ENCODE measurements around the gene KCNE2.

The KCNE2 gene, protein sequence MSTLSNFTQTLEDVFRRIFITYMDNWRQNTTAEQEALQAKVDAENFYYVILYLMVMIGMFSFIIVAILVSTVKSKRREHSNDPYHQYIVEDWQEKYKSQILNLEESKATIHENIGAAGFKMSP

DNA sequence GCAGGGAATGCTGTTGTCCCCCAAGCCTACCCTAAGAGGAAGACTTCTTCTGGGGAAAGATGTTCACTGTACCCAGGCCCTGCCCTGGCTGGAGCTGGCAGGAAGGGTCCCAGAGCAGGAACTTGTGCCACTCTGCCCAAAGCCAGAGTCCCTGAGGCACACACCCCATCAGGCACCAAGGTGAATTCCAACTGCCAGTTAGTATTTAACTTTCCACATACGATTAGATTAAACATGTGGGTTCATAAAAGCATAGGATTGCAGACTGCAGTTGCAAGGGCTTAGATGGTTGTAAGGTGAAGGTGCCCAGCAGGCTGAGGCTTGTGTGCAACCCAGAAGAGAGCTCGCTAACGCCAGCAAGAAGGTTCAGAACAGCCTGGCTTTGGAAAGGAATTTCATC lies at the start of gene KCNE2:
TSS of gene KCNE2 (plus strand) at position 274 of the 400 bp plus-strand sequence. CDS start 6,473 bp downstream, outside the sequence.
- no peak for DNase-seq (ENCODE audit: low read depth in 2 of 2)

DNA sequence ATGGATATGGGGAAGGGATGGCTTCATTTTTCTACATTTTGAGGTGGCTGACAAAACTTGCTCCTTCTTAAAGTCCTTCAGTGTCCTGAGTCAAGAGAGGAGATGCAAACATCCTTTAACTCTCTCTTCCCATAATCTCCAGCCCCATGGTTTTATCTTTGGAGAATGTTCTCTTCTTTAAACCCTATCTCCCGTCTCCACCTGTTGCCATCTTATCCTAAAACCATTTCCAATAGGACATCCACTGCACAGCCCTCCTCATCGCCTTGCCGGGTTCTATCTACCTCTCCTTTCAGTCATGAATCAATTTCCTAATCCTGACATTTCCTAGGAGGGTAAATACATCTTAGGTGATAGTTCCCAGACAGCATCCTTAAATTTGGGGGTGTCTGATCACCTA lies 44.2 kb upstream of the KCNE2 start:
- DNase-seq (ENCODE audit: low read depth in 2 of 2), result no peak

DNA sequence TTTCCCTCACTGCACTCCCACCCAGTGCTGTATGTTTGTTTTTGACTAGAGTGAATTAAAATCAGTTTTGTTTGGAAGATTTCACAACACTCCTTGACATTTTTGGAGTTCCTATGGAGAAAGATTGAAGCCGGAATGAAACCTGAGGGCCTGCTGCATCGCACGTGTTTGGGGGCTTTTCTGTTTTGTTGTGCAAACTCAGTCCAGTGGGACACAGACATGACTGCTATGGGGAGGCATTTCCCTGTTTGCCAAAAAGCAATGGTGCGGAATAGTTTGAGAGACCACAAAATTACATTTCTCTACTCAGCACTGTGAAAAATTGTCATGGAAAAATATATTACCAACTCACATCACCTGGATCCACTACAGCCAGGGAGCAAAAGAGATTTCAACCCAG lies 43.8 kb upstream of the KCNE2 start:
- DNase-seq (ENCODE audit: low read depth in 2 of 2), result no peak

DNA sequence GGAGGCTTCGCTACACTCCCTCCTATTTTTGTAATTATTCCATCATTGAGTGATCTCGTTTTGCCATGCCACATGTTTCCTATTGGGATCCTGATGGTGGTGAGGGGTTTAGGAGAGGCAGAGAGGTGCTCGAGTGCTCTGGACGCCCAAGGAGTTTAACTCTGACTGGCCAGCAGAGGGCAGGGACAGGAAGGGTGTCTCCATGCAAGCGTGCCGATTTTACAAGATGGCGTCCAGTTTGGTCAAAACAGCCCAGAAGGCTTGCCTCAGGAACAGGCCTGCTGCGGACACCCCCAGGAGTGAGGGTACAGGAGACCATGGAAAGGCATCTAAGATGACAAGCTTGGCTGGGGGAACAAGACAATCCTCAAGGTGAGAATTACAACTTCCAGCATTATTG lies 33.8 kb upstream of the KCNE2 start:
- DNase-seq (ENCODE audit: low read depth in 2 of 2), result no peak

DNA sequence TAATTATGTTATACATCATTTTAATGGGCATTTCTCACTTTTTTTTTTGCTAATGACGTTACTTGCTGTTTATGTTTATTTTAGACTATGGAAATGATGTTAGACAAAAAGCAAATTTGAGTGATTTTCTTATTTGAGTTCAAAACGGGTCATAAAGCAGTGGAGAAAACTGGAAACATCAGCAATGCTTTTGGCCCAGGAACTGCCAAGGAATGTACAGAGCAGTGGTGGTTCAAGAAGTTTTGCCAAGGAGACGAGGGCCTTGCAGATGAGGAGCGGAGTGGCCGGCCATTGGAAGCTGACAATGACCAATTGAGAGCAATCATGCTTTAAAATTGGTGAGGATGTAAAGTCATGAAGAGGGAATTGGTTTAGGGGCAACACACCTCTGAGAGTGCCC lies 32.1 kb upstream of the KCNE2 start:
- DNase-seq (ENCODE audit: low read depth in 2 of 2), result no peak

DNA sequence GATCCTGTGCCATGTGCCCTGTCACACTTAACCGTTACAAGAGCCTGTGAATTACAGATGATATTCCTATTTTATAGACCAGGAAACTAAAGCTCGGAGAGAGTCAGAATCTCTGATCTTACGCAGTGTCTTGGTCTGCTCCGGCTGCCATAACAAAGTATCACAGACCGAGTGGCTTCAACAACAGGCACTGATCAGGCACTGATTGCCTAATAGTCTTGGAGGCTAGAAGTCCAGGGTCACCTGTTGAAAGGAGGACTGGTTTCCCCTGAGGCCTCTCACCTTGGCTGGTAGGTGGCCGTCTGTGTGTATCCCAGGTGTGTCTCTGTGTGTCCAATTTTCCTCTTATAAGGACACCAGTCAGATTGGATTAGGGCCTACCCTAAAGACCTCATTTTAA lies 31.5 kb upstream of the KCNE2 start:
- no peak for DNase-seq (ENCODE audit: low read depth in 2 of 2)

DNA sequence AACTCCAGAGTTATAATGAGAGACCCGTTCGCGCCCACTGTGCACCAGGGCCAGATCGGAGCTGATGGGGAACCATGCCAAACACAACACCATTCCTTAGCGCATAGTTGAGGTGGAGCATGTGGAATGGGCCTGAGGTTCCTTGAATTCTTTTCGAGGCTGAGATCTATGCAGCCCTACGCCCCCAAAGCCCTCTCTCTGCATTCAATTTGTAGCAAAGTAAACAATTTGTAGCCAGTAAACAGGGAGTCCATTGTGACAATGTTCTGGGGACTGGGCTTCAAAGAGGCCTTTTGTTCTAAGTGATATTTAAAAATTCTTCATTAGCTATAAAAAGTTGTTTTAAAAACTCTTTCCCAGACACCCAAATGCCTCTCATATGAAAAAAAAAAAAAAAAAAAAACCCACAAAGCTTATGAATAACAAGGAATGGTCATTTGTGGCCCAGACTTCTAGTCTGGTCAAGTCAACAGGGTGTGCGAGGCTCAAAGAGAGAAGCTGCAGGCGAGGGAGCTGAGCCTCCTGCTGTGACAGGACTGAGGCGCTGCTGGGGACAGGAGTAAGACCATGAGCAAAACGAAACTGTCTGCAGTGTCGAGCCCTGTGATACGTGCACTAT lies 30.6 kb upstream of the KCNE2 start:
- DNase-seq (ENCODE audit: low read depth in 2 of 2), result no peak

DNA sequence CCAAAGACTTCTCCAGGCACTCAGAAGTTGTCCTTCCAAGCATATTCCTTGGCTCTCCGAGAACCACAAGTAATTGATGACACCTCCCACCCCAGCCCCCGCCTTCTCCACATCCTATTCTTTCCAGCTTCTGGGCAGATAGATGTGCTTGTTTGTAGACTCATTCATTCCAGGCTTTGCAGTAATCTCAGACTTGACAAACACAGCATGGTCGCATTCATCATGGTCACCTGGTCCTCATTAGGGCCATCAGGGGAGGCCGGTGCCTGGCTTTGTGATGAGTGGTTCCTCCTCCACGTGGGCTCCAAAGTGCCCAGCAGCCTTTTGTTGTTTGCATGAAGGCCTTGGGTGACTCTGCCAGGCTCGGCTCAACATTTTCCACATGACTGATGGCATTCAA lies 28.5 kb upstream of the KCNE2 start:
- DNase-seq (ENCODE audit: low read depth in 2 of 2), result no peak

DNA sequence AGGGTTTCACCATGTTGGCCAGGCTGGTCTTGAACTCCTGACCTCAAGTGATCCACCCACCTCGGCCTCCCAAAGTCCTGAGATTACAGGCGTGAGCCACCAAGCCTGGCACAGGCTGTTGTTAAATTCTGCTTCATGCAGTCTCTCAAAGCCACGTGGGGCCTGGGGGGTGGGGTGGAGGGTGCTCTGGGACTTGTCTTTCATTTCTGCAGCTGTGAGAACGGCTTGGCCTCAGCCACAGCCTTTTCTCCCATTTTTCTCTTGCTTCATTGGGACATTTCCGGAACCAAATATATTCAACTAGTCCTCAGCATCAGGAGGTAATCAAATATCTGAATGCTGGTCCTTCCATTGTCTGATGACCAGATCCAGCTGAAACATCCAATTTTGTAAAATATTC lies 27.6 kb upstream of the KCNE2 start:
- no peak for DNase-seq (ENCODE audit: low read depth in 2 of 2)

DNA sequence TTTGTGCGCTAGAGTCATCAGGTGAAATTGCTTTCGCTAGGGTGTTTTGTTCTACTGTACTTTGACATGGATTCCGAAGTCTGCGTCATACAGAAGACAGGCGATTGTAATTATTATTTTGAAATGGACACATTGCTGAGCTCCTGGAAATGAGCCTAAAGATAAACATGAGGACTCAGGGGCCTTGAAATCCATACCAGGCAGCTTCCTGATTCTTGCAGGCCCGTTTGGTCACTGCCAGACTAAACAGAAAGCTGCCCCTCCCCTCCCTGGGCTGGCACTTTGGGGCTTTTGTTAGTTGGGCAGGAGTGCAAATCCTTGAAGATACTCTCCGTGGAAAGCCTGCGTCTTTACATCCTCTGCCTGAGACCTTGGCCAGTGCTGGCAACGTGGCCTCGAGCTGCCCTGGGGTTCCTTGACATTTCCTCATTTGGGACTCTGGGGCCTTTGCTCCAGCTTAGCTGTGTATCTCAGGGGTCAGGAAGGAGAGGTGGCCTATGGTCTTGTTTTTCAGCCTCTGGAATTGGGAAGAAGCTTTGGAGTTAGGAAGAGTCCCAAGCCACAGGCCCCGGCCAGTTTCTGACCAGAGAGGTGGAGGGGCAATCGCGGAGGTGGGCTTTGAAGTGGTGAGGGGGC lies 26.9 kb upstream of the KCNE2 start:
- no peak for DNase-seq (ENCODE audit: low read depth in 2 of 2)

DNA sequence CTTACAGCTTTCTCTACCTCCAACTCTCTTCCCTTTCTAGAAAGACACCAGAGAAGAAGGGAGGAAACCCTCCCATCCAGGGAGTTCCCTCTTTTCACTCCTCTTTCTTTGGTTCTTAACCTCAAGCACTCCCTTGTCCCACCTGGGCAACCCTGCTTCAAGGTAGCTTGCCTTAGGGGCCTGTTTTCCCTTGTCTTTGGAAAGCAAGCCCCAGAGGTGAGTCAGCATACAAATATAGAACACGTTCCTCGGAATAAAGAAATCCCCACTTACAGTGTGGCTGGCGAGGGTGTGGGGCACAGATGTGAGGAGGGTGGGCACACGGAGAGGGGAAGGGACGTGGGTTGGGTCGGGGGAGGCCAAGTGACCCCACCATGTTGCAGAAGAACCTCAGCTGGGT lies 26.1 kb upstream of the KCNE2 start:
- no peak for DNase-seq (ENCODE audit: low read depth in 2 of 2)

DNA sequence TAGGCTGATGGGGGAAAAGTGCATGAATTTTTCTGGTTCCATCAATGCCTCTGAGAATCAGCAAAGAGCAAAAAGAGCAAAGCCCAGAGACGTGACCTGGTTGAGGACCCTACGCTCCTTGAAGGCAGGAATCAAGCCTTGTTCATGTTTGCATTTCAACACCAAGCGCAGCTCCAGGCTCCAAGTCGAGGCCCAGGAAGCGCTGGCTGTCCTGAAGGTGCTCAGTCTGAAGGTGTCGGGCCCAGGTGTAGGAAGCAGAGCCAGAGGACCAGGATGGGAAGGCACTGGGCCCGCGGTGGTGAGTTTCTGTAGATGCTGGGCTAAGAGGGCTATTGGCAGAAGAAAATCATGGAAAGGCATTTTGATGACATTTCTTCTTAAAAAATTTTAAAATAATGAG lies 25.6 kb upstream of the KCNE2 start:
- no peak for DNase-seq (ENCODE audit: low read depth in 2 of 2)

DNA sequence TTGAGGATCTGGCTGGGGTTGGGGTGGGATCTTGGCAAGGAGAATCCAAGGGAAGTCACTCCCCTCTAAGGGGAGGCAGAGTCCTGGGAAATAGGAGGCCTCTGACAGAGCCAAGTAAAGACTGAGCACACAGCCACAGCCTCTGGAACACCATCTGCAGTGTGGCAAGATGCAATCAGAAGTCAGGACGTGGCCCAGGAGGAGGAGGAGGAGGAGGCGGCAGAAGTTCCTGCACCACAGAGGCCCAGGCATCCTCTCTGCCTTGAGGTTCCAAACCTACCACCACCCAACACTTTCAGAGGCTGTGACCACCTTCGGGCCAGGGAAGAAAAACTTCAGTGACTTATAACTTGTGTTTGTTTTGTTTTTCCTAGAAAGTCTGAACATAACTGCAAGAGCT lies 23.7 kb upstream of the KCNE2 start:
- no peak for DNase-seq (ENCODE audit: low read depth in 2 of 2)

DNA sequence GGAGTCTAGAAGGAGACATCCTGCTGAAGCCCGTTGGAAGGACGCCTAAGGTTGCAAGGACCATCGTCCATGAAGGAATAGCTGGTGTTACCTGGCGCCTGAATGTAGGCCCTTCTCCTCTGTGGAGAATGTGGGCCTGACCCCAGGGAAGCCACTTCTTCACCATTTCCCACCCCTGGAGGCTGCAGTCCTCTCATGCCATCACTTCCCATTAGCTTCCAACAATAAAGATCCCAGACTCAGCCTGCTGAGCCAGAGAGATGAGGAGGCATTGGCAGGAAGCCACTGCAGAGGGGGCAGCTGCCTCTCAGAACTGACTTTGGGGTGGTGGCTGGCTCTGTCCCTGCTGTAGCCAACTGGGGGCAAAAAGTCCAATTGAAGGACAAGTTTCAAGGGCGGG lies 21.3 kb upstream of the KCNE2 start:
- DNase-seq (ENCODE audit: low read depth in 2 of 2), result no peak

DNA sequence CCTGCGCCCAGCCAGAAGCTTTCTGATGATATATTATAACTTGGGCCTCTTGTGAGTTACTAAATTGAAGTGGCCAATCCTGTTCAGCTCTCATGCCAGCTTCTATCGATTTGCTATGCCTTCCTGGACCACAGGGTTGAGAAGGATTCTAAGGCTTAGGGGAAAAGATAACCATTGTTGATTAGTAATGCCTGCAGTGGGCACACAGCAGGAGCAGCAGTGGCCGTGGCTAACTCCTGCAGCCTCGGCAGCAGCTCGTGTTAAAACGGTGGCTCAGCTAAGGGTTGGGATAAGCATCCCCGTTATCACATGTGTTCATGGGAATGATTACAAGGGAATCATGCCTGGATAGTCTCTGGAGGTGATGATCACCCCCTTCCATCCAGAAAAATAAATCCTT lies 20.5 kb upstream of the KCNE2 start:
- no peak for DNase-seq (ENCODE audit: low read depth in 2 of 2)

DNA sequence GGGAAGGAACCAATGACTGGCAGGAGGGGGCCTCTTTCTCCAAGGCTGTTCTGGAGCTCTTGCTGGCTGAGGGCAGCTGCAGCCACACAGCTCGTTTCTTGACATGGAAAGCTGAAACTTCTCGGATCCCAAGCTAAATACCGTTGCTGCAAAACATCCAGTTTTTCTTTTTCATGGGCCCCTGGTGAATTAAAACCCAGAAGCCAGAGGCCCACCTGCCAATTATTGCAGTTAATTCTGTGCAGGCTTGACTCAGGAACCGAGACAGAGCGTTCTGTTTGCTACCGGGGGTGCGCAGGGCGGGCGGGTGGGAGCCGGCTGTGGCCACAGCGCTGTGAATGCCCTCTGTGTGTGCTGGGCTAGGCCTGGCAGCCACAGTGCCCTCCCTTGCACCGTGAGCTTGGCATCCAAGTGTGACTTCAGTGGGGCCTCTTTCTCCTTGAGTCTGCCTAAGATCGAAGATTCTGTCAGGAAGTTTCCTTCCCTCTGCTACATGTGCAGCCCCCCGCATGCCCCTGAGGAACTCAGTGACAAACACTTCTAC lies 19.9 kb upstream of the KCNE2 start:
- no peak for DNase-seq (ENCODE audit: low read depth in 2 of 2)

DNA sequence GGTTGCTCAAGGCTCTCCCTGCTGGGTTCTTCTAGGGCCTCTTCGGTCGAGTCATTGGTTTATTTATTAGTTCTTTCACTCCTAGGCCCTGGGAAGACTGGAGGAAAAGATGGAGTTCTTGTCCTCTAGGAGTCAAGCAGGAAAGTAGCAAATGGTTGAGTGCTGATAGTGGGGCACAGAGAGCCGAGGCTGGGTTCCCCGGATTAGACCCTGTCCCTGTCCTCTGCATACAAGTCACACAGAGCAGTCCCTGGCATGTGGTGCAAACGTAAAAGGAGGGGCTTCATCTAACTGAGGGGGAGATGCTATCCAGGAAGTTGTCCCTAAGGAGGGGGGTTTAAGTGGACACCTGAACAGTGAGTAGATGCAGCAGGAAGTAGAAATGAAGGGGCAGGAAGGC lies 19.2 kb upstream of the KCNE2 start:
- DNase-seq (ENCODE audit: low read depth in 2 of 2), result no peak

DNA sequence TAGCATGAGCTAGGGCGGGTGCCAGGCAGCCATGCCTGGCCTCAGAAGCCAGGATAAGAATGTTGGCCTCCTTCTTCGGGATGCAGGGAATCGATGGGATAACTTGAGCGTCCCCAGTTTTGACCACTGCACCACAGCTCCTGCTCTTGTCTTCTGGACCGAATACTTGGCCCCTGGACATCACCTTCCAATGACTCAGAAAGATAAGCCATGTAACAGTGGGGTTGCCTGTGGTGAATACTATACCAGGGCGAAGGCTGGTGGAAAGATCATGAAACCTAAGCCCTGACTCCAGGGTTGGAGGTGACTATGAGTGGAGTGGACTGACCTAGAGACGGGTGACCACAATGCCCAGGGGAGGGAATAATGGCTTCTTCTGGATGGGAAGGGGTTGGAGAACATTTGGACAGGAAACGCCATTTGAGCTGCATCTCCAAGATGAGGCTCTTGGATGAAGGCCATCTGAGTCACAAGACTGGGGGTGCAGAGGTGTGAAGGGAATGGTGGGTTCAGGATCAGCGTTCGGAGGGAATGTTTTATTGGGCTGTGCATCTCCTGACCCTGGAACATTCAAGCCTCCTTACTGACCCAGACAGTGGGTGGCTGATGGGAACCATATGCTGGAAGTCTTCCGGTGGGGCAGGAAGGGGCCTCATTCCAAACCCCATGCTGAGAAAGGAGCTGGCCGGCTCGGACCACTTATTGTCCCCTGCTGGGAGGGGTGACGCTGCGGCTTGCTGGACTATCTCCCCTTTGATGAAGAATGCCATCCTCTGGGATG lies 18.5 kb upstream of the KCNE2 start:
- DNase-seq (ENCODE audit: low read depth in 2 of 2), result no peak

DNA sequence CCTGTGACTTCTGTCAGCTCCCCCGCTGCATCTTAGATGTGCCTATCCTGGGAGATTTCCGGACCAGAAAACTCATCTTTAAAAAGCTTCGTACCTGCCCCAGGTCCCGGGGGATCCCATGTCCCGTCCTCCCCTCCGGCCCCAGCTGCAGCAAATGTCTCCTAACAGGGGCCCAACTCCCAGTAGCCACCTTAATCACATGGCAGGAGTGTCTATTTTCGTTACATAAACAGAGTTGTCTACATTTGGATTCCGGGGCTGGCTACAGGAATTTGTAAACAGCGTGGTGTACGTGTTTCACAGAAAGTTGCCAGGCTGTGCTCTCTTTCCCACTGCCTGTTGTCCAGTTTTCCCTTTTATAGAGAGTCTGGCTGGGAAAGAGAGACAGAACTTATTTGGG lies 17.9 kb upstream of the KCNE2 start:
- no peak for DNase-seq (ENCODE audit: low read depth in 2 of 2)

DNA sequence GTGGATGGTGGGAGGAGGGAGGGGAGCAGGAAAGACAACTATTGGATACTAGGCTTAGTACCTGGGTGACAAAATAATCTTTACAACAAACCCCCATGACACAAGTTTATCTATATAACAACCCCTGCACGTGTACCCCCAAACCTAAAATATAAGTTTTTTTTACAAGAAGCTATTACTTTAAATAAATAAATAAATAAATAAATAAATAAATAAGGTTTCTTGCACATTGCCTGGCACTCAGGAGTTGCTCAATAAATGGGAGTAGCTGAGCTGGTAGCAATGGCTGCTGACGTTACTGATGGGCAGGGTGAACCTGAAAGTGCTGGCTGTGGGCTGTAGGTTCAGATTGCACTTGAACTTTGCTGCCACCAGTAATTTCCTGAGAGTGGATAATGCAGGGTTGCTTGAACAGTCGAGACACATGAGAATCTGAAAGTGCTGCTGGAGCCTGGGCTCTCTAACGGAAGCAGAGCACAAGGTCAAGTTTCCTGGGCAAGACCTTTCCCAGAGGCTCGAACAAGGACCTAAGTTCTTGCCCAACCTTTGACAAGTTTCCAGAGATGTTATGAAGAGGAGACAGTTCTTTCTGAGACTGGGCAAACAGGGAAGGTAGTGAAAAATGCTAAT lies 14.8 kb upstream of the KCNE2 start:
- DNase-seq (ENCODE audit: low read depth in 2 of 2), result no peak

DNA sequence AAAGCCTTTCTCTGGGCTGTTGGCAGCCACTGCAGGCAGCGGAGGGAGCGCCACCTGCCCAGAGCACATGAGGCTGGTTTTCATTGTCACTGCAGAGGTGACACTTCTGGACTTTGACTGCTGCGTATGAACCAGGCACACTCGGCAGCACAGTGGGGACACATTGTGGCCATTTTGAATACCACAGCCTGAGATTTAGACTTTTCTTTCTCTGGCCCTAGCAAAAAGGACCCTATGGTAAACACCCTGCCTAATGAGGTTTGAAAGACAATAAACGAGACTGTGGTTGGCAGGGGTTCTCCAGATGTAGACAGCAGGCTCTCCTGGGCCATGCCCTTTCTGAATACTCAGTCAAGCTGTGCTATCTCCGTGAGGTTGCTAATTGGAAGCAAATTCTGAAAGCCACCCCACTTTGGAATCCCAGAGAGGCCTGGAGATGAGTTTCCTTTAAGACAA lies 12.0 kb upstream of the KCNE2 start:
- DNase-seq (ENCODE audit: low read depth in 2 of 2), result peak in 1 of 2 donors; percentile 4

DNA sequence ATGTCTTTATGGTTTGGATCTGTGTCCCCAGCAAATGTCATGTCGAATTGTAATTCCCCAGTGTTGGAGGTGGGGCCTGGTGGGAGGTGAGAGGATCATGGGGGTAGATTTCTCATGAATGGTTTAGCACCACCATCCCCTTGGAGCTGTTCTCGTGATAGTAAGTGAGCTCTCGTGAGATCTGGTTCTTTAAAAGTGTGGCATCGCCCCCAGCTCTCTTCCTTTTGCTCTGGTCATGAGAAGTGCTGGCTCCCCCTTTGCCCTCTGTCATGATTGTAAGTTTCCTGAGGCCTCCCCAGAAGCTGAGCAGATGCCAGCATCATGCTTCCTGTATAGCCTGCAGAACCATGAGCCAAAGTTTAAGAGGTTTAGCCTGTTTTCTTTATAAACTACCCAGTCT lies 11.2 kb upstream of the KCNE2 start:
- DNase-seq (ENCODE audit: low read depth in 2 of 2), result no peak
